ENCODE data around the gene ATP8A2.

ATP8A2 gene

GRCh38 chr13:25616674-25617073 is 244.9 kb downstream of the ATP8A2 start:
- no peak for DNase-seq

GRCh38 chr13:25619897-25620296 is 248.1 kb downstream of the ATP8A2 start:
- DNase-seq = no peak

DNA sequence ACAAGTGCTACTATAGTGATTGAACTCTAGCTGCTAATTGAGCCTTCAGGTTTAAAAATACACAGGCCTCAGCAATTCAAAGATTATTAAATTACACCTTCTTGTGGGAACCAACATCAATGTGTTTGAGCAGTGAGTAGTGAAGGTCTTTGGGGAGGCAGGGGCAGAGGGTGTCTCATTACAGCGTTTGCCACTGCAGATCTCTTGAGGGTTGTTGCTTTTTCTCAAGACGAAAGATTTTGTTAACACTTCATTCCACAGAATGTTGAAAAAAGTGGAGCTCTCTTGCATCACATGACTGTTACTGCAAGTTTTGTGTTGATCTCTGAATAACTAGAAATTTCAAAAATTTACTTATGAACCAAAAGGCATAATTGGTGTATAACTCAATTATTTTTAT is 253.6 kb downstream of the ATP8A2 start:
- no peak for DNase-seq

DNA sequence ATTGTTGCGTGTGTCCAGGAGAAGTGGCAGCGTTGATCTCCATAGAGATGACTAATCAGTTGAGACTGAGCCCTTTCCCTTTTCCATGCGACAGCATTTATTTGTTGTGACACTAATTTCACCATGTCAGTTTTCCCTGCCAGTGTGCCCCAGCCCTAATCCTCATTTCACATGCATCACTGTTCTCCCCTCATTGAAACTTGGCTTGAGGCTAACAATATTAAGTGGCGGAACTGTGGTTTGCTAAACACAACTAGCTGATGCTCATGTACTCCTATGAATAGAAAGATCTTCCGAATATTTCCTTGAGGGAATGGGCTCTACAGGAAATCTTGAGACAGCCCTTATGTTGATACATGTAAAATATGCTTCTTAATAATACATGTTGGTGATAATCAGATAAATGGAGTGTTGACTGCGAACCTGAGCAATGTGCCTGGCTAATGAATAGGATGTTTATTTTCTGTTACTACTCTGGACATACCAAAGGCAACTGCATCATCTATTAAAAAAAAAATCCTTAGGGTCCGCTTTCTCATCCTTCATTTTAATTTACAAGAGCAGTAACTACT is 258.6 kb downstream of the ATP8A2 start:
- DNase-seq = no peak

DNA sequence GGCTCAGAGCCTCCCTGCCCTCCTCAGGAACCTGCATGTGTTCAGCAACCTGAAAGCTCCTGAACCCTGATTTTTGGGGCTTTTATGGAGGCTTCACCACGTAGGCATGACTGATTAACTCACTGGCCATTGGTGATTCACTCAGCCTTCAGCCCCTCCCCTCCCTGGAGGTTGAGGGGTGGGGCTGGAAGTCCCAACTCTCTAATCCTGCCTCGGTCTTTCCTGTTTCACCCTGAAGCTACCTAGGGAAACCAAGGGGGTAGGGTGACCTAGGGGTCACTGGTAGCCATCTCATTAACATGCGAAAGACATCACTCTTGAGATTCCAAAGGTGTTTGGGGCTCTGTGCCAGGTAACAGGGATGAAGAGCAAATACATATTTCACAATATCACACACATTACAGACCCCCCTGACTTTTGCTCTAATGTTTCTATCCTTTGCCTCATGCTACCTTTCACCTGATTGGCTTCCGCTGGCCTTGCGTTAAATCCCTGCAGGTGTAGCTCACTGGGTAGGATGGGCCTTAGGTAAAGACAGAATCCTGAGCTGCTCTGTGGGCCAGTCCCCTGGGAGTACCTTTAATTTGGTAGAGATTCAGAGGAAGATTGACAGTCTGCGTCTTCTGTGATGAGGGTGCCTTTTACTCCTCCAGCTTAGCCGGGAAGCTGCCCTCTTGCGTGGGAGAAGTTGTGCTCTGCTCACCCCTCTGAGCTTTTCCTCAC is 260.6 kb downstream of the ATP8A2 start:
- no peak for DNase-seq

DNA sequence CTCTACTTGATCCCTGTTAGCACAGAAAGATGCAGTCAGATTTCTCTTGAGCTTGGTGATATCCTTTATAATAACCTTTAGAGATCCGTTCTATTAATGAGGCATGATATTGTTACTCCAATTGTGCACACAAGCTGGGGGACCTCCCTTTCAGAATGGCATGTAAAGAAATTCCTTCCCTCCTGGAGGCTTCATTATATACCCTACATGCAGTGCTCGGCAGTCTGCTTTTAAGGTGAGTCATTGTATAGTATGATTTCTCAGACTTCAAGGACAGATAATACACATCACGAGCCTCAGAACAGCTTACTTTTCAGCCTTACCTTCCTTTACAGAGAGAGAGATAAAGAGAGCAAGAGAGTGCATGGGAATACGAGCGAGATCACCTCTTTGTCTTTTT is 261.3 kb downstream of the ATP8A2 start:
- no peak for DNase-seq

GRCh38 chr13:25645681-25646080 is 273.9 kb downstream of the ATP8A2 start:
- no peak for DNase-seq

DNA sequence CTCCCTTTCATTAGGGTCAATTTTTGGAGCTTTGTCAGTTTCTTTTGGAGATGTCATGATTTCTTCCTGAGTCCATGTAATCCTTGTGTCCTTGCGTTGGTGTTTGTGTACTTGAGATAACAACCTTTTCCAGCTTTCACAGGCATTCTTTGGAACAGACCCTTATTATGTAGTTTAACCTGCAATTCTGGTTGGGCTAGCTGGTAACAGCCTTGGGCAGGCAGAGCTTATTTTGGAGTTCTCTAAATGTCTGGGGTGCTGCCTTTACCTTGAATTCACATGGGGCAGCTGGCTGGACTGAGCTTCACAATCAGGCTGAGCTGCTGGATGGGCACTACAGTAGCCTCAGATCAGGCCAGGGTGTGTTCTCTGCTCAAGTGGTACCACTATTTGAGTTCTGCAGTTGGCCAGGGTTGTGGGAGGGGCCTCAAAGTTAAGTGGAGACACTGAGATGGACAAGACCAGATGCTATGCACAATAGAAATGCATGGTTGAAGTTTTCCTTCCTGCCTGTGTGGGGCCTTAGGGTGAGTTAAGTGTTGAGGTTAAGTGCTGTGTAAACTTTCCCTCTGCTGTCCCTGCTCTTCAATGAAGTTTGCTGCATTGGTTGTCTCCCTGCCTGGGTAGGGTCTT is 277.3 kb downstream of the ATP8A2 start:
- no peak for DNase-seq

GRCh38 chr13:25652764-25653163 is 281.0 kb downstream of the ATP8A2 start:
- DNase-seq = no peak

DNA sequence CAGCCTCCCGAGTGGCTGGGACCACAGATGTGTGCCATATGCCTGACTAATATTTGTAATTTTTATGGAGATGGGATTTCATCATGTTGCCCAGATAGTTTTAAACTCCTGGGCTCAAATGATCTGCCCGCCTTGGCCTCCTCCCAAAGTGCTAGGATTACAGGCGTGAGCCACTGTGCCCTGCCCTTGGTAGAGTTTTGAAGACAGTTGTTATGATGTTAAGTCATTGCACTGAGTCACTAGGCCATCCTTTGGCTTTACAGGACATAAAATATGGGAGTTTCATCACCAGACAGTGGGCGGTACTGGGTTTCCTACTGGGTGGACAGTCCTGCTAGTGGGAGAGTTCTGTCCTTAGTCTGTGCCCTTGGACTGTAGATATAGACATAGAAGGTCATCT is 282.5 kb downstream of the ATP8A2 start:
- DNase-seq = no peak

- DNase-seq = no peak
These were observed 285.4 kb downstream of the ATP8A2 start for GRCh38 chr13:25657157-25657556.

GRCh38 chr13:25659091-25659795 is 287.5 kb downstream of the ATP8A2 start:
- no peak for DNase-seq

GRCh38 chr13:25660996-25661395 is 289.2 kb downstream of the ATP8A2 start:
- no peak for DNase-seq

DNA sequence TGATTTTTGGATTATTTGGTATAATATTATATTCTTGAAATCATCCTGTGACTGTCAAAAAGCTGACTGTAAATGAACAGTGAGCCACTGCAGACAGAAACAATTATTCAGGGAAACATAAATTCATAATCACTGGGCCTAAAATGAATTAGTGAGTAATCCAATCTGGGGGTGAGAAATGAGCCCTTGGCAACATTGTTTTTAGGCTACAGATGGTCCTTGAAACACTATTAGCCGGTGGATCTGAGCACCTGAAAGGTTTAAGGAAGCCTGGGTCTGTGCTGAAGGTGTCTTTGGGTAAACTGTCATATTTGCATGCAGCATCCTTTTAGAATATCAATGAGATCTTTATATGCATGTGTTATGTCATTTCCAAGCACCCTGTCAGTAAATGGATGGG is 290.7 kb downstream of the ATP8A2 start:
- no peak for DNase-seq

DNA sequence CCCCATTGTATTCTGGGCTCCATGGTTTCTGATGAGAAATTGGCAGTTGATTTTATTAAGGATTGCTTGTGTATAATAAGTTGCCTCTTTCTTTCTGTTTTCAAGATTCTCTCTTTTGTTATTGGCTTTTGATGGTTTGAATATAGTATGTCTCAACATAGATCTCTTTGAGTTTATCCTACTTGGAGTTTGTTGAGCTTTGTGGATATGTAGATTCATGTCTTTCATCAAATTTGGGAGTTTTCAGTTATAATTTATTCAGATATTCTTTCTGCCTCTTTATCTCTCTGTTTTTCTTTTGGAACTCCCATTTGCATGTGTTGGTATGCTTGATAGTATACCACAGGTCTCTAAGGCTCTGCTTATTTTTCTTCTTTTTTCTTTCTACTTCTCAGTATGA is 296.6 kb downstream of the ATP8A2 start:
- no peak for DNase-seq

DNA sequence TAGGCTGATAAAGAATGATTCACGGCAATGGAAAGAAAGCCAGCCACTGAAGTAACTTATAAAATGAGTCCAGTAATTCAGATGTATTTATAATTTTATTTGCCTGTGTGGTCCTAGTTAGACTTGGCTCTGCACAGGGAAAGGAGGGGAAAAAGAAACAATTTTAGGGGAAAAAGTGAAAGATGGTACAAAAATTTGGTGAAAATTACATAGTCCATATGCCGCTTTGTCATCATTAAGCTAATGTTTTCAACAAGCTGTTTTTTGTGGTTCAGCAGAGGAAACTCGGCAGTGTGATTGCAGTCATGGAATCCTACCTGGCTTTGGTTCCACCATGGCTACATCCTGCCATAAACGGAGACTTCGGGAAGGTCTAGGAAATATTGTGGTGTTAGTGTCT is 301.9 kb downstream of the ATP8A2 start:
- DNase-seq = no peak

- DNase-seq = no peak
These were observed 302.6 kb downstream of the ATP8A2 start for GRCh38 chr13:25674371-25674770.

GRCh38 chr13:25675060-25675459 is 303.3 kb downstream of the ATP8A2 start:
- DNase-seq = no peak

GRCh38 chr13:25677956-25678355 is 306.2 kb downstream of the ATP8A2 start:
- no peak for DNase-seq

- DNase-seq = no peak
These were observed 306.6 kb downstream of the ATP8A2 start for GRCh38 chr13:25678398-25678797.

DNA sequence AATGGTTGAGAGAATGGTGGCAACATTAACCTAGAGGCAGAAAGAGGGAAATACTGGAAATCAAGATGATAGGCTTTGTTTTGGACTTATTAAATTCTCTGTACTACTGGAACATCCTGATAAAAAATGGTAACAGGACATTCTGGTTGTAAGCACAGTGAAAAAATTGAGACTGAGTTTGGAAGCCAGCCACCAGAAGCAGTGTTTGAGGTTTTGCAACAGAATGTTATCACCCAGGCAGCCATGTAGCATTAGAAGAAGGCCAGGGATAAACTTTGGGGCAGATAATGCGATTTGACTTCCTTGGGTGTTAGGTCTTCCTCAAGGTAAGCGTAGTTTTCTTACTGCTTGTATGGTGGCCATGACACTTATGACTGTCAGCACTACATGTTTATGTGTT is 307.4 kb downstream of the ATP8A2 start:
- no peak for DNase-seq

GRCh38 chr13:25679936-25680335 is 308.2 kb downstream of the ATP8A2 start:
- DNase-seq = no peak

All from anterior cingulate cortex (tissue), 58 donors.